HepG2 (cell line): ENCODE data around the gene GRIA3. TPM values are rescaled to one million over a fixed set of nuclear protein-coding genes. Genes with fewer than 3 reads are reported as not detected.

Experiments
- ATAC-seq: fragments of 200-7000 bp; cut with Tn5 transposase; 3 replicates; pipeline ENCODE4 v1.9.1; 2020; ENCODE audit warnings: mild to moderate bottlenecking, moderate library complexity
- BruUV-seq: library from RNA; stranded (reverse); fragments of 400-500 nt; replicated peaks from 2 replicates; lab custom pipeline; 2021; lab: Mats Ljungman, UMichigan
- CTCF ChIA-PET: fragments of 300-600 bp; formaldehyde crosslinking; extraction: SDS; loops from one replicate; lab custom pipeline; 2021; ENCODE audit warnings: low total read pairs, inconsistent platforms, low intra/inter-chr PET ratio; lab: Yijun Ruan, JAX
- POLR2A ChIA-PET: fragments of 350-600 bp; sonication (Branson Sonifier 250); formaldehyde crosslinking; loops from one replicate; lab custom pipeline; 2020; ENCODE audit warnings: antibody characterized with exemption, inconsistent platforms; lab: Yijun Ruan, JAX
- DNase-seq: peaks from one replicate; pipeline ENCODE4 v3.0.0-alpha.2; 2015; ENCODE audit warnings: low spot score
- FAIRE-seq: peaks from 3 replicates; lab custom pipeline; 2011; peaks lifted over from hg19 to GRCh38; lab: Jason Lieb, UNC
- H2AFZ ChIP-seq: one replicate; pipeline ENCODE4 v1.6.1; 2011; ENCODE audit warnings: low read length, inconsistent platforms
- H3K27ac ChIP-seq: fragments of 300-600 bp; 3 replicates; pipeline ENCODE4 v1.8.0; 2011; ENCODE audit warnings: mixed run types, mild to moderate bottlenecking, mixed read lengths, low read length, inconsistent platforms; ENCODE audit not compliant: insufficient read depth; ENCODE audit errors: extremely low read length
- H3K27me3 ChIP-seq, 2 experiments: fragments of 200-600 bp in 1 of 2; 2 replicates in 1 of 2; 3 replicates in 1 of 2; pipeline versions ENCODE4 v1.6.0 to v1.8.0; 2011; ENCODE audit warnings: low read length in 2 of 2, mild to moderate bottlenecking in 2 of 2, moderate library complexity in 2 of 2, inconsistent platforms in 1 of 2; ENCODE audit not compliant: insufficient read depth in 2 of 2, control insufficient read depth in 1 of 2
- H3K36me3 ChIP-seq, 2 experiments: fragments of 200-600 bp in 1 of 2; replicated peaks in 1 of 2; 2 replicates in 1 of 2; 3 replicates in 1 of 2; pipeline versions ENCODE4 v1.5.1 to v1.8.0; 2011; ENCODE audit warnings: low read length in 2 of 2, inconsistent platforms in 1 of 2; ENCODE audit not compliant: insufficient read depth in 2 of 2, control insufficient read depth in 1 of 2
- H3K4me1 ChIP-seq: 2 replicates; pipeline ENCODE4 v1.5.1; 2012; ENCODE audit warnings: low read length, inconsistent platforms; ENCODE audit not compliant: insufficient read depth
- H3K4me2 ChIP-seq: 2 replicates; pipeline ENCODE4 v1.6.0; 2011; ENCODE audit warnings: low read depth, low read length, inconsistent platforms
- H3K4me3 ChIP-seq, 3 experiments: fragments of 200-600 bp in 1 of 3; sonication (generic), shearing (Covaris generic) in 1 of 3; replicated peaks in 1 of 3; 2 replicates each; pipeline ENCODE4 v1.5.1; 2011 to 2016; ENCODE audit warnings: low read length in 3 of 3, inconsistent platforms in 2 of 3, low read depth in 2 of 3, mild to moderate bottlenecking in 2 of 3, control low read depth in 1 of 3, mixed read lengths in 1 of 3; ENCODE audit not compliant: insufficient read depth in 1 of 3
- H3K79me2 ChIP-seq: one replicate; pipeline ENCODE4 v1.6.1; 2011; ENCODE audit warnings: low read length, inconsistent platforms; ENCODE audit not compliant: insufficient read depth
- H3K9ac ChIP-seq: 2 replicates; pipeline ENCODE4 v1.6.0; 2011; ENCODE audit warnings: mild to moderate bottlenecking, low read depth, low read length, inconsistent platforms; ENCODE audit not compliant: insufficient read depth
- H3K9me3 ChIP-seq: 2 replicates; pipeline ENCODE4 v1.5.1; 2012; ENCODE audit warnings: mild to moderate bottlenecking, low read length
- H4K20me1 ChIP-seq: 2 replicates; pipeline ENCODE4 v1.6.0; 2011; ENCODE audit warnings: inconsistent platforms, mild to moderate bottlenecking, low read length, moderate library complexity; ENCODE audit not compliant: insufficient read depth
- ASH2L ChIP-seq: fragments of 300-600, 200-600 bp; sonication (generic); IDR thresholded peaks from 2 replicates; pipeline ENCODE4 v1.7.0; 2017; ENCODE audit warnings: low read depth, mild to moderate bottlenecking, moderate library complexity, mixed read lengths, low read length; ENCODE audit not compliant: insufficient read length
- CEBPB ChIP-seq: IDR thresholded peaks from 2 replicates; pipeline ENCODE4 v1.6.1; 2011; ENCODE audit warnings: low read depth, low read length, improper control_type of control experiment, borderline replicate concordance
- CHCHD3 ChIP-seq: sonication (generic); formaldehyde crosslinking; IDR thresholded peaks from 2 replicates; pipeline ENCODE4 v1.8.0; 2022; ENCODE audit warnings: mild to moderate bottlenecking, missing genetic modification reagents, moderate library complexity
- IKZF1 ChIP-seq: fragments of 450-650 bp; IDR thresholded peaks from 2 replicates; pipeline ENCODE4 v1.7.1; 2016
- ISL2 ChIP-seq: sonication (generic); formaldehyde crosslinking; IDR thresholded peaks from 2 replicates; pipeline ENCODE4 v1.5.0; 2020; ENCODE audit warnings: missing genetic modification reagents
- KAT7 ChIP-seq: IDR thresholded peaks from 2 replicates; pipeline ENCODE4 v1.6.1; 2018; ENCODE audit warnings: borderline replicate concordance, missing compliant biosample characterization
- MTA3 ChIP-seq: sonication (generic); formaldehyde crosslinking; IDR thresholded peaks from 2 replicates; pipeline ENCODE4 v1.4.0; 2020; ENCODE audit warnings: missing genetic modification reagents
- NR2F1 ChIP-seq, 2 experiments: fragments of 450-650 bp in 1 of 2; formaldehyde crosslinking in 1 of 2; IDR thresholded peaks; 2 replicates each; pipeline versions ENCODE4 v1.5.0 to v1.6.1; 2016 to 2020; ENCODE audit warnings: mild to moderate bottlenecking in 1 of 2, missing compliant biosample characterization in 1 of 2, missing genetic modification reagents in 1 of 2, moderate library complexity in 1 of 2
- PAX8 ChIP-seq: sonication (generic); formaldehyde crosslinking; IDR thresholded peaks from 2 replicates; pipeline ENCODE4 v1.8.0; 2022; ENCODE audit warnings: mild to moderate bottlenecking, missing genetic modification reagents, borderline replicate concordance
- PHB2 ChIP-seq: fragments of 450-650 bp; IDR thresholded peaks from 2 replicates; pipeline ENCODE4 v1.6.1; 2018; ENCODE audit not compliant: partially characterized antibody
- TCF12 ChIP-seq, 2 experiments: fragments of 450-650 bp in 1 of 2; sonication (generic) in 1 of 2; formaldehyde crosslinking in 1 of 2; IDR thresholded peaks; 2 replicates each; pipeline versions ENCODE4 v1.6.1 to v1.8.0; 2017 to 2022; ENCODE audit warnings: antibody characterized with exemption in 1 of 2, mild to moderate bottlenecking in 1 of 2, missing genetic modification reagents in 1 of 2, moderate library complexity in 1 of 2
- ZNF556 ChIP-seq: sonication (generic); formaldehyde crosslinking; IDR thresholded peaks from 2 replicates; pipeline ENCODE4 v1.4.0; 2020; ENCODE audit warnings: mild to moderate bottlenecking, missing genetic modification reagents, borderline replicate concordance
- WGBS: methylation state at CpG from one replicate; pipeline ENCODE4 v1.1.6; 2017; ENCODE audit warnings: low lambda C conversion rate; 5-methylcytosine and 5-hydroxymethylcytosine counted together
- in situ Hi-C: cut with HindIII; loops from 2 replicates; pipeline ENCODE4 v1.10.0; 2017; ENCODE audit warnings: low pct_unique_long_range_greater_than_20kb; ENCODE audit not compliant: extremely low pct_ligation_motif_present
- intact Hi-C: fragments of 100-400 bp; cut with micrococcal nuclease; formaldehyde crosslinking; loops from one replicate; pipeline ENCODE4 v1.10.0; 2022; ENCODE audit not compliant: unreplicated experiment
- polyA plus RNA-seq, 8 experiments: library from polyadenylated mRNA; depleted of rRNA in 3 of 8; stranded (reverse) in 7 of 8; unstranded in 1 of 8; fragments of >200 nt; fragmentation: Illumina TruSeq in 4 of 8; extraction: Trizol in 4 of 8; gene quantifications; 2 replicates each; pipeline versions ENCODE4 v1.2.1 to v1.2.3, GENCODE V29; 2011 to 2016; ENCODE audit warnings: low read depth in 4 of 8, missing spikeins in 1 of 8, mixed read lengths in 1 of 8; ENCODE audit not compliant: insufficient read depth in 1 of 8
- total RNA-seq, 5 experiments: library from RNA; depleted of rRNA; stranded (reverse); fragments of >200 nt; fragmentation: Illumina TruSeq; extraction: Trizol; gene quantifications; 2 replicates each; pipeline ENCODE4 v1.2.3, GENCODE V29; 2016; ENCODE audit warnings: low read depth in 1 of 5
- TF ChIP-seq, protein P1 (sequence below): sonication (generic); formaldehyde crosslinking; IDR thresholded peaks from 2 replicates; pipeline ENCODE4 v1.8.0; 2022; ENCODE audit warnings: mild to moderate bottlenecking, missing genetic modification reagents
- TF ChIP-seq, protein P2 (sequence below): IDR thresholded peaks from 2 replicates; pipeline ENCODE4 v1.6.1; 2016; ENCODE audit warnings: mild to moderate bottlenecking, missing biosample characterization, missing genetic modification reagents
- TF ChIP-seq, protein P3 (sequence below): sonication (generic); formaldehyde crosslinking; IDR thresholded peaks from 2 replicates; pipeline ENCODE4 v1.8.1; 2022; ENCODE audit warnings: mild to moderate bottlenecking, missing genetic modification reagents
- TF ChIP-seq, protein P4 (sequence below): sonication (generic); formaldehyde crosslinking; IDR thresholded peaks from 2 replicates; pipeline ENCODE4 v1.8.1; 2023; ENCODE audit warnings: mild to moderate bottlenecking, missing genetic modification reagents
- TF ChIP-seq, protein P5 (sequence below): IDR thresholded peaks from 2 replicates; pipeline ENCODE4 v1.6.1; 2016; ENCODE audit warnings: low read depth

The GRIA3 gene
- total and polyA plus RNA-seq, 2 of the 13 experiments (the other 11 are each of a cell fraction or from before 2014, with no cell fraction given), result not detected

DNA sequence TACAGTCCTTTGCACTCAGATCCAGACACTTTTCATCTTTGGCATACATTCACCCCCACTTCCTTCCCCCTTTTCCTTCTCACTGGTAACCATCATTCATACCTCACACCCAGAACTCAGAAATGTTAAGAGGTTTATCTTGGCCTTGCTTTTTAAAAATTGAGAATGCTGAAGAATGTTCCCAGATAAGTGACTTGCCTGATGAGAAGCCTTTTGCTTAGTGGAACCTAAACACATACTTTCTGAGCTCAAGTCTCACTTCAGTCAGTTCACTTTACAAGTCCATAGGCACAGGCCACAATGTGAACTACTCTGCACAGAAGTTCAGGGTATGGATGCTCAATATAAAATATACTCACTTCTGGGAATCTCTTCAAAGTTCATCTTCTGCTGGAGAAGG is 129.4 kb downstream of the GRIA3 start (continued):
- TF ChIP-seq, protein P1, sequence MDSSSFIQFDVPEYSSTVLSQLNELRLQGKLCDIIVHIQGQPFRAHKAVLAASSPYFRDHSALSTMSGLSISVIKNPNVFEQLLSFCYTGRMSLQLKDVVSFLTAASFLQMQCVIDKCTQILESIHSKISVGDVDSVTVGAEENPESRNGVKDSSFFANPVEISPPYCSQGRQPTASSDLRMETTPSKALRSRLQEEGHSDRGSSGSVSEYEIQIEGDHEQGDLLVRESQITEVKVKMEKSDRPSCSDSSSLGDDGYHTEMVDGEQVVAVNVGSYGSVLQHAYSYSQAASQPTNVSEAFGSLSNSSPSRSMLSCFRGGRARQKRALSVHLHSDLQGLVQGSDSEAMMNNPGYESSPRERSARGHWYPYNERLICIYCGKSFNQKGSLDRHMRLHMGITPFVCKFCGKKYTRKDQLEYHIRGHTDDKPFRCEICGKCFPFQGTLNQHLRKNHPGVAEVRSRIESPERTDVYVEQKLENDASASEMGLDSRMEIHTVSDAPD, result no peak
- no peak for TF ChIP-seq MTA3
- TF ChIP-seq ASH2L, result no peak
- no peak for TF ChIP-seq CEBPB

DNA sequence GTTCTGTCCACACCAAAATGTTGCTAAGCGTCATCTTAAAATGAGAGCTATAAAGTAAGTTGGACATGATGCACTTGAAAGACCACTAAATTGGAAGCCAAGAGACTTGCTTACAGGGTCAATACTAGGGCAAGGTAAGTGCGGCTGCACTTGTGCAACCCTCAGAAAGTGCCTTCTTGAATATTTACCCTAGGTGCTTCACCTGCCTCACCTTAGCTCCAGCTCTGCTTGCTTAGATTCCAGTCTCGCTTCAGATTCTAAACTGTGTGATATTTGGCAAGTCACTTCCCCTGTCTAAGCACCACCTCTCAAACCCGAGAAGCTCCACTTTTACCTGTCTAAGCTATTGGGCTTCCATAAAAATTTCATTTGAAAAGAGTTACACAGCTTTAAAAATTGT is 136.5 kb downstream of the GRIA3 start:
- intact Hi-C loops, result no loop called here
- Histone ChIP-seq H3K9me3 (no peaks in the 10 kb centered on the region), H3K27ac (no peak overlapping the region), H3K4me3 (no peak overlapping the region), H4K20me1 (no peaks in the 10 kb centered on the region), H3K36me3 (no peaks in the 10 kb centered on the region), H3K9ac (no peak overlapping the region), H3K79me2 (no peaks in the 10 kb centered on the region), H3K27me3 (no peaks in the 10 kb centered on the region), H3K4me1 (no peaks in the 10 kb centered on the region), H2AFZ (no peak overlapping the region), H3K4me2 (no peak overlapping the region)
- DNase-seq (no peak), ATAC-seq (no peak), FAIRE-seq (no peak)
- POLR2A ChIA-PET, result no interaction called here
- CTCF ChIA-PET, result no interaction called here
- BruUV-seq, result no TSS peak
- in situ Hi-C loops, result no loop called here
- WGBS, result 6% methylated on average over 3 of the region's 4 CpGs
- TF ChIP-seq CHCHD3 (CRISPR knock-in tag) (no peak), ZNF556 (no peak), KAT7 (CRISPR knock-in tag) (no peak), PAX8 (CRISPR knock-in tag) (no peak), TCF12 (IDR thresholded peaks at IDR 0.05) (no peak), TCF12 (CRISPR knock-in tag; IDR thresholded peaks at IDR 0.05) (no peak), IKZF1 (no peak), NR2F1 (CRISPR knock-in tag; IDR thresholded peaks at IDR 0.05) (no peak), ISL2 (CRISPR knock-in tag) (no peak), PHB2 (no peak)
- TF ChIP-seq, protein P2, sequence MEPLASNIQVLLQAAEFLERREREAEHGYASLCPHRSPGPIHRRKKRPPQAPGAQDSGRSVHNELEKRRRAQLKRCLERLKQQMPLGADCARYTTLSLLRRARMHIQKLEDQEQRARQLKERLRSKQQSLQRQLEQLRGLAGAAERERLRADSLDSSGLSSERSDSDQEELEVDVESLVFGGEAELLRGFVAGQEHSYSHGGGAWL (CRISPR knock-in tag), result no peak
- TF ChIP-seq, protein P3, sequence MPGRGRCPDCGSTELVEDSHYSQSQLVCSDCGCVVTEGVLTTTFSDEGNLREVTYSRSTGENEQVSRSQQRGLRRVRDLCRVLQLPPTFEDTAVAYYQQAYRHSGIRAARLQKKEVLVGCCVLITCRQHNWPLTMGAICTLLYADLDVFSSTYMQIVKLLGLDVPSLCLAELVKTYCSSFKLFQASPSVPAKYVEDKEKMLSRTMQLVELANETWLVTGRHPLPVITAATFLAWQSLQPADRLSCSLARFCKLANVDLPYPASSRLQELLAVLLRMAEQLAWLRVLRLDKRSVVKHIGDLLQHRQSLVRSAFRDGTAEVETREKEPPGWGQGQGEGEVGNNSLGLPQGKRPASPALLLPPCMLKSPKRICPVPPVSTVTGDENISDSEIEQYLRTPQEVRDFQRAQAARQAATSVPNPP (CRISPR knock-in tag), result no peak
- TF ChIP-seq, protein P4, sequence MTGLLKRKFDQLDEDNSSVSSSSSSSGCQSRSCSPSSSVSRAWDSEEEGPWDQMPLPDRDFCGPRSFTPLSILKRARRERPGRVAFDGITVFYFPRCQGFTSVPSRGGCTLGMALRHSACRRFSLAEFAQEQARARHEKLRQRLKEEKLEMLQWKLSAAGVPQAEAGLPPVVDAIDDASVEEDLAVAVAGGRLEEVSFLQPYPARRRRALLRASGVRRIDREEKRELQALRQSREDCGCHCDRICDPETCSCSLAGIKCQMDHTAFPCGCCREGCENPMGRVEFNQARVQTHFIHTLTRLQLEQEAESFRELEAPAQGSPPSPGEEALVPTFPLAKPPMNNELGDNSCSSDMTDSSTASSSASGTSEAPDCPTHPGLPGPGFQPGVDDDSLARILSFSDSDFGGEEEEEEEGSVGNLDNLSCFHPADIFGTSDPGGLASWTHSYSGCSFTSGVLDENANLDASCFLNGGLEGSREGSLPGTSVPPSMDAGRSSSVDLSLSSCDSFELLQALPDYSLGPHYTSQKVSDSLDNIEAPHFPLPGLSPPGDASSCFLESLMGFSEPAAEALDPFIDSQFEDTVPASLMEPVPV (CRISPR knock-in tag), result no peak
- TF ChIP-seq, protein P5, sequence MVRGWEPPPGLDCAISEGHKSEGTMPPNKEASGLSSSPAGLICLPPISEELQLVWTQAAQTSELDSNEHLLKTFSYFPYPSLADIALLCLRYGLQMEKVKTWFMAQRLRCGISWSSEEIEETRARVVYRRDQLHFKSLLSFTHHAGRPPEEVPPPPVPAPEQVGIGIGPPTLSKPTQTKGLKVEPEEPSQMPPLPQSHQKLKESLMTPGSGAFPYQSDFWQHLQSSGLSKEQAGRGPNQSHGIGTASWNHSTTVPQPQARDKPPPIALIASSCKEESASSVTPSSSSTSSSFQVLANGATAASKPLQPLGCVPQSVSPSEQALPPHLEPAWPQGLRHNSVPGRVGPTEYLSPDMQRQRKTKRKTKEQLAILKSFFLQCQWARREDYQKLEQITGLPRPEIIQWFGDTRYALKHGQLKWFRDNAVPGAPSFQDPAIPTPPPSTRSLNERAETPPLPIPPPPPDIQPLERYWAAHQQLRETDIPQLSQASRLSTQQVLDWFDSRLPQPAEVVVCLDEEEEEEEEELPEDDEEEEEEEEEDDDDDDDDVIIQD (CRISPR knock-in tag), result no peak
